K562 (cell line): ENCODE data around the gene RCOR1.

Experiments
- CBX1 ChIP-seq: sonication (generic); IDR thresholded peaks from 2 replicates; pipeline ENCODE4 v1.6.1; 2016; ENCODE audit warnings: antibody characterized with exemption, low read depth, mild to moderate bottlenecking
- CTCF ChIP-seq, 3 experiments: IDR thresholded peaks in 2 of 3; conservative IDR thresholded peaks in 1 of 3; 2 replicates each; pipeline ENCODE4 v1.5.1; 2011 to 2012; ENCODE audit warnings: low read length in 3 of 3, mild to moderate bottlenecking in 3 of 3, control low read depth in 2 of 3, improper control_type of control experiment in 1 of 3, inconsistent platforms in 1 of 3, low read depth in 1 of 3, mixed read lengths in 1 of 3, moderate library complexity in 1 of 3; ENCODE audit not compliant: insufficient read depth in 2 of 3
- FOXK1 ChIP-seq: sonication (generic); formaldehyde crosslinking; IDR thresholded peaks from 2 replicates; pipeline ENCODE4 v1.8.0; 2022; ENCODE audit warnings: missing genetic modification reagents, mild to moderate bottlenecking, borderline replicate concordance
- MAFF ChIP-seq: IDR thresholded peaks from 2 replicates; pipeline ENCODE4 v1.6.1; 2012; ENCODE audit warnings: low read length, improper control_type of control experiment
- MTF1 ChIP-seq: fragments of 250-450 bp; sonication (Bioruptor Pico); IDR thresholded peaks from 2 replicates; pipeline ENCODE4 v1.9.0; 2021; ENCODE audit warnings: moderate library complexity, mild to moderate bottlenecking, inconsistent platforms, borderline replicate concordance
- NFATC3 ChIP-seq: fragments of 450-650 bp; IDR thresholded peaks from 2 replicates; pipeline ENCODE4 v1.6.1; 2017; ENCODE audit warnings: mild to moderate bottlenecking
- POLR2AphosphoS5 ChIP-seq: IDR thresholded peaks from 2 replicates; pipeline ENCODE4 v1.6.1; 2011; ENCODE audit warnings: mild to moderate bottlenecking, low read depth, low read length, moderate library complexity; ENCODE audit not compliant: control insufficient read depth, insufficient read depth
- TARDBP ChIP-seq: fragments of 450-650 bp; IDR thresholded peaks from 2 replicates; pipeline ENCODE4 v1.6.1; 2016
- ZNF146 ChIP-seq: IDR thresholded peaks from one replicate; pipeline ENCODE4 v1.6.1; 2018; ENCODE audit warnings: missing compliant biosample characterization; ENCODE audit not compliant: unreplicated experiment
- ZNF174 ChIP-seq: fragments of 250-450 bp; sonication (Bioruptor Pico); IDR thresholded peaks from 2 replicates; pipeline ENCODE4 v1.4.0; 2020; ENCODE audit warnings: mild to moderate bottlenecking

- no peak for TF ChIP-seq CBX1
- TF ChIP-seq FOXK1 (CRISPR knock-in tag), result no peak
- TF ChIP-seq ZNF146 (CRISPR knock-in tag), result no peak
- TF ChIP-seq POLR2AphosphoS5, result no peak
- TF ChIP-seq ZNF174 (CRISPR knock-in tag), result no peak
- no peak for TF ChIP-seq CTCF (IDR thresholded peaks at IDR 0.05 in 2 of 3, conservative IDR thresholded peaks at IDR 0.05 in 1 of 3; ENCODE audit: insufficient read depth in 2 of 3, low read depth in 1 of 3, low read length in 3 of 3)
- TF ChIP-seq MAFF, result no peak
- TF ChIP-seq TARDBP, result no peak
- no peak for TF ChIP-seq NFATC3
- TF ChIP-seq MTF1 (CRISPR knock-in tag), result no peak
These were observed 91.2 kb downstream of the RCOR1 start for GRCh38 chr14:102683399-102684297.
